Measurements from ENCODE around the gene NSFL1C.
"Not testable (repeated sequence)": the region's sequence is repeated elsewhere in the genome, so short reads cannot be mapped to it uniquely, and the experiment has no call there.

GRCh38 chr20:1398185-1398584, 68.5 kb downstream of the NSFL1C start:
- not testable (repeated sequence) for TF ChIP-seq POLR2A (IDR thresholded peaks at IDR 0.05); CTCF (IDR thresholded peaks at IDR 0.05); POLR2AphosphoS5 (IDR thresholded peaks at IDR 0.05); EP300 (IDR thresholded peaks at IDR 0.05; ENCODE audit: low read depth)
